Effector memory CD8-positive, alpha-beta T cell (primary cell): ENCODE results near the gene C19orf81.

ENCODE experiments used
- ATAC-seq: fragments of 150-1000 bp; cut with Tn5 transposase; replicated peaks from 2 replicates; pipeline ENCODE4 v1.10.0; 2021; ENCODE audit warnings: mild to moderate bottlenecking, moderate library complexity
- DNase-seq, 3 experiments: peaks; one replicate each; pipeline ENCODE4 v3.0.0; 2021
- H3K27ac Mint-ChIP-seq, 2 donors: one replicate each; pipeline ENCODE4 v1.8.0; 2022; ENCODE audit warnings: mild to moderate bottlenecking in 2 of 2, mixed read lengths in 2 of 2, moderate library complexity in 2 of 2
- H3K27me3 Mint-ChIP-seq, 2 donors: one replicate each; pipeline ENCODE4 v1.8.0; 2022; ENCODE audit warnings: mixed read lengths in 2 of 2
- H3K36me3 Mint-ChIP-seq: one replicate; pipeline ENCODE4 v1.8.0; 2022; ENCODE audit warnings: mild to moderate bottlenecking, moderate library complexity, mixed read lengths; ENCODE audit not compliant: insufficient read depth
- H3K4me1 Mint-ChIP-seq, 2 donors: one replicate each; pipeline ENCODE4 v1.8.0; 2022; ENCODE audit warnings: low read depth in 2 of 2, mixed read lengths in 2 of 2
- H3K4me3 Mint-ChIP-seq, 2 donors: one replicate each; pipeline ENCODE4 v1.8.0; 2022; ENCODE audit warnings: mild to moderate bottlenecking in 2 of 2, mixed read lengths in 2 of 2, moderate library complexity in 2 of 2
- H3K9me3 Mint-ChIP-seq, 2 donors: one replicate each; pipeline ENCODE4 v1.8.0; 2022; ENCODE audit warnings: mixed read lengths in 2 of 2

The C19orf81 gene

DNA sequence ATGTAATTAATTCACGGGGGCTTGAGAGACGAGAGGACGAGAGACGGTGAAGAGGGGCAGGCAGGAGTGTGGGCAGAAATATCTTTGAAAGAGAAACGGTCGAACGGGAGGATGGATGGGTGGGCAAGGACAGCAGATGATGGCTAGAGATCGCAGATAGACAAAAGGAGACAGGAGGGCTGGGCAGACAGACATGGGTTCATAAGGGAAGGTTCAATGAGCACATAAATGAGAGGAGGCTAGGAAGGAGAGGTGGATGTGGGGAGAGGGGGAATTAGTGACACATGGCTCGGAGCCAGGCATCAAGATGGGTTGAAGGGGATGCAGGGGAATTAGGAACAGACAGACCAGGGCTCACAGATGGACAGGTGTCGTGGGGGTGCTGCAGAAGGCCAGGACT, 10.6 kb upstream of the C19orf81 start:
- Mint-ChIP-seq H3K27me3 (peaks cover 31 to 43% of the 10 kb centered on the region in 2 donors), H3K4me1 (peaks cover 3 to 7% of the 10 kb centered on the region in 2 donors), H3K27ac (no peak overlapping the region), H3K36me3 (peaks cover 3% of the 10 kb centered on the region), H3K4me3 (peak overlapping the region; percentile 21 to 34), H3K9me3 (no peaks in the 10 kb centered on the region)
- ATAC-seq (no peak), DNase-seq (no peak)

DNA sequence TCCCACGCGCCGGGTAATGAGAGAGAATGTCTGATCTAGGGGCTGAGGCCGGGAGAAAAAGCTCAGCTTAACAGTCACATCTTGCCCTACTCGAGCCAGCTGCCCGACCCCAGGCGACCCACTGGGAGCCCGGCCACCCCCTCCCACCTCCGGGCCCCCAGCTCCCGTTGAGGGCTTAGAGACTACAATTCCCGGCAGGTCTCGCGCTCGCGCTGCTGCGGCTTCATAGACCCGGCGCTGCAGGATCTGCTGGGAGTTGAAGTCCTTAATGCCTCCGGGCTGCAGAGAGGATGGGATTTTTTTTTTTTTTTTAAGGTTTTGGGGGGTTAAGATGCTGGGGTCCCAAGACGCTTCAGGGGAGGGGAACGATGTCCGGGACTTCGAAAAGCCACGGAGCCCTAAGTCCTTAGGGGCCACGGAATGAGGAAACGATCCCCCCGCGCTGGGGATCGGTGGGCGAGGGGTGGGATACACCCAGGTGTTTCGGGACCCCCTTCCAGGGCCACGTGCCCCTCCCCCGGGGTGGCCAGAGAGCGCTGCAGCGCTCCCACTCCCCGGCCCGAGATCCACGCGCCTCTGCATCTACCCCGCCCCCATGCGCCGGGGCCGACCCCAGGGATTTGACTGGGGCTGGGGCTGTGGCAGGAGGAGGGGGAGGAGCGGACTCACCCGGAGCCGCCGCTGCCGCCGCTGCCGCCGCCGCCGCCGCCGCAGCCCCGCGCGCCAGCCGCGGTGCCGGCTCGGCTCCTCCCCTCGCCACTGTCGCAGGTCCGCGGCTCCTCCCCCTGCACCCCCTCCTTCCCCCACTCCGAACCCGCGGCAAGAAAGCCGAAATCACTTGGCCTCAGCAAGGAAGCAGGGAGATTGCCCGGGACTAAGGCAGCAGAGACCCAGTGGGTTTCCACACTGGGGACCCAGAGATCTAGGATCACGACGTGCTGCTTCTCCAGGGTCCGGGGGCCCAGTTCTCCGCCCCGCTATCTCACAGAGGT, 9.8 kb upstream of the C19orf81 start, which contains the start of gene SYT3:
Gene SYT3, minus strand, starts transcription at position 761 of the 992 bp plus-strand sequence. CDS start 2,470 bp downstream, outside the sequence.
- no peak within 1 kb of the TSS for H3K27ac Mint-ChIP-seq
- peaks cover 3 to 7% of the 10 kb centered on the region in 2 donors for H3K4me1 Mint-ChIP-seq
- H3K4me3 Mint-ChIP-seq, result peak within 1 kb of the TSS; percentile 21 to 34
- ATAC-seq (peak; percentile 41), DNase-seq (no peak)
- peaks cover 31 to 43% of the 10 kb centered on the region in 2 donors for H3K27me3 Mint-ChIP-seq
- no peaks in the 10 kb centered on the region for H3K9me3 Mint-ChIP-seq
- peaks cover 3% of the 10 kb centered on the region for H3K36me3 Mint-ChIP-seq

DNA sequence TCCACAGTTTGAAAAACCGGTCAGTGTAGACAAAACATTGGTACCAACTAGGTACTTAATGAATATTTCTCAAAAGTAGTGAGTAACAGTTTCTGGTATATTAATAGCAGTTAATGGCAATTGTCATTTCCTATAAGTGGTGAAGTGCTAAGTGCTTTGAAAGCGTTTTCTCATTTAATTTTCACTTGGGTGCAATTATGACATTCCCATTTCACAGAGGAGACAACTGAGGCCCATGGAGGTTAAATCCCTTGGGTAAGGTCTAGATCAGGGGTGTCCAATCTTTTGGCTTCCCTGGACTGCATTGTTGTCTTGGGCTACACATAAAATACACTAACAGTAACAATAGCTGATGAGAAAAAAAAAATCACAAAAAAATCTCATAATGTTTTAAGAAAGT, 8.9 kb upstream of the C19orf81 start:
- H3K36me3 Mint-ChIP-seq, result peaks cover 3% of the 10 kb centered on the region

DNA sequence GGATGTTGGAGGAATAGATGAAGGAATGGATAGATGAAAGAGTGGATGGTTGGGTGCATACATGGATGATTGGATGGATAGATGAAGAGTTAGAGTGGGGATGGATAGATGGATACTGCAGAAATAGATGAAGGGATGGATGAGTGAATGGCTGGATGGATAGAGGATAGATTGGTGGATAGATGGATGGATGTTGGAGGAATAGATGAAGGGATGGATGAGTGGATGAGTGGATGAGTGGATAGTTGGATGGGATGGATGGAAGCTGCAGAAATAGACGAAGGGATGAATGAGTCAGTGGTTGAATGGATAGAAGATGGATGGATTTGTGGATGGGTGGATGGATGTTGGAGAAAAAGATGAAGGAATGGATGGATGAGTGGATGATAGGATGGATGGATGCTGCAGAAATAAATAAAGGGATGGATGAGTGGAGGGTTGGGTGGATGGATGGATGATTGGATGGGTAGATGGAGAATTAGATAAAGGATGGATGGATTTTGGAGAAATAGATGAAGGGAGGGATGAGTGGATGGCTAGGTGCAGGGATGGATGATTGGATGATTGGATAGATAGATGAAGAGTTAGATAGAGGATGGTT, 4.8 kb upstream of the C19orf81 start:
- Mint-ChIP-seq H3K4me1 (no peaks in the 10 kb centered on the region), H3K27me3 (peaks cover 11 to 15% of the 10 kb centered on the region in 2 donors), H3K27ac (no peak overlapping the region), H3K4me3 (no peak overlapping the region), H3K9me3 (no peaks in the 10 kb centered on the region), H3K36me3 (no peaks in the 10 kb centered on the region)
- DNase-seq, result no peak
- ATAC-seq, result no peak

More for the DNA sequence above, 8.9 kb upstream of the C19orf81 start:
- no peaks in the 10 kb centered on the region for H3K9me3 Mint-ChIP-seq
- peaks cover 3 to 7% of the 10 kb centered on the region in 2 donors for H3K4me1 Mint-ChIP-seq
- DNase-seq (no peak), ATAC-seq (no peak)
- peaks cover 31 to 39% of the 10 kb centered on the region in 2 donors for H3K27me3 Mint-ChIP-seq
- H3K27ac Mint-ChIP-seq, result no peak overlapping the region
- H3K4me3 Mint-ChIP-seq, result no peak overlapping the region

DNA sequence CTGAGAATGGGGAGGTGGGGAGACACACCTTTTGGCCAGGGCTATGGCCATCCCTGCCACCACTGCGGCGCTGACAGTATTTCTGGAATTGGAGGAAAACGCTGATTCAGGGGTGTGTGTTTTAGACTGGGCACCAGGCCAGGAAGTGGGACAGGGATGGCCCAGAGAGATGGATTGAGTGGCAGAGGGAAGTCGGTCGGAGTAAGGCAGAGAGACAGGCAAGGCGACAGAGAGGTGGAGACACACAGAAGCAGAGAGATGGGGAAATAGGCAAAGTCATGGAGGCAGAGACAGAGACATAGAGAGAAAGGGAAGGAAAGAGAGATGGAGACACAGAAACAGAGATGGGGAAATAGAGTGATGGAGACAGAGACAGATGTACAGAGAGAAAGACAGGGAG, 4.1 kb upstream of the C19orf81 start:
- H3K9me3 Mint-ChIP-seq, result peaks cover 0 to 5% of the 10 kb centered on the region in 2 donors
- H3K4me3 Mint-ChIP-seq, result no peak overlapping the region
- H3K4me1 Mint-ChIP-seq, result peaks cover 0 to 2% of the 10 kb centered on the region in 2 donors
- no peak for DNase-seq
- no peak for ATAC-seq
- no peaks in the 10 kb centered on the region for H3K36me3 Mint-ChIP-seq
- H3K27me3 Mint-ChIP-seq, result peaks cover 17 to 18% of the 10 kb centered on the region in 2 donors
- no peak overlapping the region for H3K27ac Mint-ChIP-seq

DNA sequence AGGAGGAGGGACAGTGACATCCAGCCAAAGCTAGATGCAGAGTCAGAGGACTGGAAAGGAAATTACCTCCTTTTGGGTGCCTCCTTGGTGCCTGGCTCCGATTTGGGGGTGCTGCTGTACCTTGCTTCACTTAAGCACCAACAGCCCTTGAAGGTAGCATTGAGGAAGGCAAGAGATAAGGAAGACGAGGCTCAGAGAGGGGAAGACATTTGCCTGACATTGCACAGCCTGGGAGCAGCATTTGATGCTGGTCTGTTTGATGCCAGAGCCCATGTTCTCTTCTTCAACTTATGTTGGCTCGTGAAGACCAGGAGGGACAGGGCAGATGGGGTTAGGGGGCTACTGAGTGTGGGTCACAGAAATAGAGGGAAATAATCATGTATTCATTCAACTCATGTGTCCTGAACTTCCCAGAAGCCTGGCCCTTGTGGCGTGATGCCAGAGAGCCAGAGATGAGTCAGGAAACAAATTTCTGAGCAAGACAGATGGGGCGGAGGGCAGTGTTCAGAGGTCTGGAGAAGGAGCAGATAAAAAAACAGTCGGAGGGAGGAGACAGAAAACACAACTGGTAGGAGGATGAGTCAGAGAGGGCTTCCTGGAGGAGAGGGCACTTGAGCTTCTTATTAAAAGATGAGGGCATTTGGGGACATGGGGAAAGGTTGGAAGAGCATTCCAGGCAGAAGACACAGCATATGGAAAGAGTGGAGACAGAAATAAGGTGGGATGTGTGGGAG, 3.0 kb upstream of the C19orf81 start:
- peaks cover 25% of the 10 kb centered on the region in 2 donors for H3K27me3 Mint-ChIP-seq
- H3K36me3 Mint-ChIP-seq, result no peaks in the 10 kb centered on the region
- peaks cover 2 to 7% of the 10 kb centered on the region in 2 donors for H3K9me3 Mint-ChIP-seq
- no peak overlapping the region for H3K27ac Mint-ChIP-seq
- no peak for ATAC-seq
- H3K4me3 Mint-ChIP-seq, result no peak overlapping the region
- peaks cover 0 to 2% of the 10 kb centered on the region in 2 donors for H3K4me1 Mint-ChIP-seq
- DNase-seq, result no peak

DNA sequence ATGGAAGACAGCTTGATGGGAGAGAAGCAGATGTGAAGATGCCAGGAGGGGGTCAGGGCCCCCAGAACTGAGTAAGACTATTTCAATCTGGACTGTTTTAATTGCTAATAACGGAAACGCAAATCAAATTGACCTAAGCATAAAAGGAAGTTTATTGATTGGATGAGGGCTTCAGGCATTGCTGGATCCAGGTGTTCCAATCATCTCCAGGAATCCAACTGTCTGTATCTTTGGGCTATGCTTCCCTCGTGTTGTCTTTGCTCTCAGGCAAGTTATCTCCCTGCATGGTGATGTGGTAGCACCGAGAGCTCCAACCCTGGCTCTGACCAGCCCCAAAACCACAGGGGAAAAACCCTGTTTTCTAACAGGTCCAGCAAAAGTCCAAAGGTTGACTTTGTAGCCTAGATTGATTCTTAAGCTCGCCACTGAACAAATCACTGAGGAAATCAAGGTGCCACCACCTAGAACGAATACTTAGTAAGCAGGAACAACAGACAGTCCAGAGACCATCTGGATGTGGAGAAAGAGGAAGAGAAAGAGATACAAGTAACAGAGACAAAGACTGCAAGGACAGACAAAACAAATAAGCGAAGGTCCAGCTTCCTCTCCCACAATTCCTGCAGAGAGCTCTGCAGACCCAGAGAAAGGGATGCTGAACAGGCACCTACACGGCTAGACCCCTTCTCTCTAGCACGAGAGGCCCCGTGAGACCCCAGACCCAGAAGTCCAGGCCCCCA, 1.2 kb upstream of the C19orf81 start:
- Mint-ChIP-seq H3K9me3 (peaks cover 2 to 7% of the 10 kb centered on the region in 2 donors), H3K4me1 (peaks cover 0 to 2% of the 10 kb centered on the region in 2 donors), H3K36me3 (no peaks in the 10 kb centered on the region), H3K4me3 (no peak overlapping the region), H3K27ac (no peak overlapping the region), H3K27me3 (peaks cover 37 to 41% of the 10 kb centered on the region in 2 donors)
- DNase-seq (no peak), ATAC-seq (no peak)

DNA sequence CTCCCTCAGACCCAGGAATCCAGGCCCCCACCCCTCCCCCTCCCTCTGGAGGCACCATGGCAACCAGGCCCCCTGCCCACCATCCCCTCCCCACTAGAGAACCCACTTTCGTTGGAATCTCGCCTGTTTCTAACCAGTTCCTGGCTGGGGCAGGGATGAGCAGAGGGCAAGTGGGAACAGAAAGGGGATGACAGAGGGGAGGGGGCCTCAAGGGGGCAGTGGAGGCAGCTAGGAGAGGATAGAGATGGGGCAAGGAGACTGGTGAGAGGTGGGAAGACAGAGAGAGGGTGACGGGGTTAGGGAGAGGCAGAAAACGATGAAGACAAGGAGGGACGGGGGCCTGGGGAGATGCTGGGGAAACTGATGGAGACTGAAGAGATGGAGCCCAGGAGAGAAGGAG, 586 bp upstream of the C19orf81 start:
- no peak for ATAC-seq
- Mint-ChIP-seq H3K36me3 (no peaks in the 10 kb centered on the region), H3K27ac (no peak overlapping the region), H3K4me1 (peaks cover 0 to 2% of the 10 kb centered on the region in 2 donors), H3K27me3 (peaks cover 43 to 47% of the 10 kb centered on the region in 2 donors), H3K4me3 (no peak overlapping the region), H3K9me3 (peaks cover 2 to 7% of the 10 kb centered on the region in 2 donors)
- no peak for DNase-seq

DNA sequence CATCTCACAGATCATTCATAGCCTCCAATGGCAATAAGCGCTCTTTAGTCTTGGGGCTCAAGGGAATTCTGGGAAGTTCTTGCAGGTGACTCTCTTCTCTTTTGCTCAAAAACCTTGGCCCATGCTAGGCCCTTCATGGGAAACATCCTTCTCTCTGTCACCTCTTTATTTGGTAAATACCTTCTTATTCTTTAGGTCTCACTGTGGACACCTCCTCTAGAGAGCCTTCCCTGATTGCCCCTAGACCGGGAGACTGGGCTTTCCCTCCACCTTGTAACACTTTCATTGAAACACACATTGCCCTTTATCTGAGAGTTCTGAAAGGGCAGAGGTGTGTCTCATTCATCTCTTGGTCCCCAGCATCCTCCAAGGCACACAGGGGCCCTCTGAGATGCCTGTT, 1.9 kb downstream of the C19orf81 start:
- Mint-ChIP-seq H3K36me3 (no peaks in the 10 kb centered on the region), H3K4me1 (peaks cover 0 to 2% of the 10 kb centered on the region in 2 donors), H3K27ac (no peak overlapping the region), H3K9me3 (peaks cover 8 to 14% of the 10 kb centered on the region in 2 donors), H3K4me3 (no peak overlapping the region), H3K27me3 (peaks cover 63 to 72% of the 10 kb centered on the region in 2 donors)
- ATAC-seq (no peak), DNase-seq (no peak)

DNA sequence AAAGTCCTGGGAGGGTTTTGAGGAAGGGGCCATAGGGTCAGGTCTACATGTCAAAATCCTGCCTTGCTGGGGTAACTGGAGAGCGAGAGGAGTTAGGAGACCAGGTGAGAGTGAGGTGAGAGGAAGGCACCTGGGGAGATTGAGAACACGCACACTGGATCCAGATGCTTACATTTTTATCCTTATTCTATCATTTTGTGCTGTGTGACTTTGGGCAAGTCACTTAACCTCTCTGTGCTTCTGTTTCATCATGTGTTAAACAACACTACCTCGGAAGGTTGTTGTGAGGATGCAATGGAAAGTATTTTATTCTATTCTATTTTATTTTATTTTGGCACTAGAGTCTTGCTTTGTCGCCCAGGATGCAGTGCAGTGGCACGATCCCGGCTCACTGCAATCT, 3.5 kb downstream of the C19orf81 start:
- ATAC-seq (no peak), DNase-seq (no peak)
- H3K27ac Mint-ChIP-seq, result no peak overlapping the region
- peaks cover 8 to 14% of the 10 kb centered on the region in 2 donors for H3K9me3 Mint-ChIP-seq
- H3K36me3 Mint-ChIP-seq, result peaks cover 3% of the 10 kb centered on the region
- peaks cover 71 to 81% of the 10 kb centered on the region in 2 donors for H3K27me3 Mint-ChIP-seq
- H3K4me1 Mint-ChIP-seq, result peaks cover 2 to 4% of the 10 kb centered on the region in 2 donors
- H3K4me3 Mint-ChIP-seq, result no peak overlapping the region

DNA sequence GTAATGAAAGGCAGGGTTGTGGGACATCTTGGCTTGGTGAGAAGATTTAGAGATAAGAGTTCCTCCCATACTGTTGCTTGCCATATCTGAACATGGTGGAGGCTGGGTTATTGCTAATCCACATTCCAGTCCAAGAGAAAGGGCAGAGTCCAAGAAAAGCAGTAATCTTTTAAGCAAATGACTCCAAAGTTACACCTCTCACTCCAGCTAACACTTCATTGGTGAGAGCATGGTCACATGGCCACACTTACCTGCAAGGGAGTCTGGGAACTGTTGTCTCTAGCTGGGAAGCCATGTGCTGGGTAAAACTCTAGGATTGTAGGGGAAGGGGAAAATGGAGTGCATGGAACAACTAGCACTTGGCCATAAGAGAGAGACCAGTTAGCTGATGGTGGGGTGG, 5.6 kb downstream of the C19orf81 start:
- H3K9me3 Mint-ChIP-seq, result peaks cover 12% of the 10 kb centered on the region in 2 donors

DNA sequence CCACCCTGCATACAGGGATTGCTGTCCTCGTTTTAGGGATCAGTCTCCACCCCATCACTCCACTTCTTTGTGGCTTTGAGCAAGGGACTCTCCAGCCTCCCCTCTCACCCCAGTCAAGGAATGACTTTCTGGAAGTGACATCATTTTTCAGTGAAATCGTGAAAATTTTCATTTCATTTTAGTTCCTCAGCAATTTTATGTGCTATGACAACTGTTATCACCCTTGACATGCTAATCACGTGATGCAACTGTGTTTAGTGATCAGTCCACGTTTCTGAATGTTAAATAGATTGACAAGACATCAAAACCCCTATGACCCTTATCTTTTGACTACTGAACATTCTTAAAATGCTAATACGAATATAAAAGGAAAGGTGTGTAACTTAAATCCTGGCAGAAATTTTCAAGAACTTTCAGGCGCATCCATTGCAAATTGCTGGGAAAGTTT, 8.0 kb downstream of the C19orf81 start:
- peaks cover 73 to 91% of the 10 kb centered on the region in 2 donors for H3K27me3 Mint-ChIP-seq
- H3K36me3 Mint-ChIP-seq, result peaks cover 3% of the 10 kb centered on the region

More for the DNA sequence above, 5.6 kb downstream of the C19orf81 start:
- H3K27me3 Mint-ChIP-seq, result peaks cover 71 to 85% of the 10 kb centered on the region in 2 donors
- peak overlapping the region in 1 of 2 donors; percentile 44 for H3K27ac Mint-ChIP-seq
- peaks cover 3% of the 10 kb centered on the region for H3K36me3 Mint-ChIP-seq
- DNase-seq, result no peak
- H3K4me1 Mint-ChIP-seq, result peaks cover 10 to 13% of the 10 kb centered on the region in 2 donors
- H3K4me3 Mint-ChIP-seq, result no peak overlapping the region
- no peak for ATAC-seq

More for the DNA sequence above, 8.0 kb downstream of the C19orf81 start:
- H3K27ac Mint-ChIP-seq, result no peak overlapping the region
- DNase-seq (no peak), ATAC-seq (no peak)
- H3K9me3 Mint-ChIP-seq, result peaks cover 10 to 15% of the 10 kb centered on the region in 2 donors
- H3K4me3 Mint-ChIP-seq, result peak overlapping the region; percentile 55 to 64
- peaks cover 10 to 12% of the 10 kb centered on the region in 2 donors for H3K4me1 Mint-ChIP-seq
